Measurements from ENCODE around the gene PCSK5. TPM values are rescaled to one million over a fixed set of nuclear protein-coding genes. Genes with fewer than 3 reads are reported as not detected.

PCSK5 gene
- total and polyA plus RNA-seq, 2 donors (not counting 1 experiment from before 2014, with no cell fraction given) = 0.09 TPM; not detected in 1

DNA sequence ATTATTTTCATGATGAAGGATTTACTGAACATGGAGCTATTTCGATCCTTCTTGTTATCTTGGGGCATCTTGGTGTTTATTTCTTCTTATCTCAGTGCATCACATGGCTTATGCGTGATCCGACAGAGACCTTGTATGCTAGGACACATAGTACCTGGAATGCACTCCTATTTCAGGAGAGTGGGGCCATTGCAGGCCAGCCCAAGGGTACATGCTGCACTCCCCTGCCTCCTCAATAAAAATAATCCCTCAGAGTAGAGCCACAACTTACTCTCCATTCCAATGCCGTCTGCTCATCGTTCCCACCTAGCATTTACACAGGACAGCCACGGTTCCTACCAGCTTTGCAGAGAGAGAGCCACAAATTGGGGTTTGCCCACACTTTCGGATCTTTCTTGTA, 43.5 kb downstream of the PCSK5 start:
- Histone ChIP-seq H2AFZ (ENCODE audit: insufficient read depth, low read depth, low read length, poor library complexity, severe bottlenecking) (no peak overlapping the region), H3K27me3 (replicated peaks in 1 of 4; ENCODE audit: control extremely low read depth in 1 of 4, control insufficient read depth in 3 of 4, insufficient read depth in 4 of 4, low read length in 3 of 4) (no peaks in the 10 kb centered on the region), H3K4me3 (ENCODE audit: control extremely low read depth in 1 of 5, extremely low read depth in 1 of 5, insufficient read depth in 1 of 5, low read depth in 2 of 5, low read length in 4 of 5) (no peak overlapping the region), H3K36me3 (replicated peaks in 1 of 2; ENCODE audit: control extremely low read depth in 1 of 2, control insufficient read depth in 1 of 2, extremely low read depth in 1 of 2, insufficient read depth in 2 of 2, low read length in 1 of 2) (no peaks in the 10 kb centered on the region), H3K9me3 (ENCODE audit: control extremely low read depth in 1 of 3, control insufficient read depth in 2 of 3, insufficient read depth in 1 of 3, low read length in 2 of 3) (no peaks in the 10 kb centered on the region), H3K4me2 (replicated peaks; ENCODE audit: low read depth, low read length, poor library complexity, severe bottlenecking) (no peak overlapping the region), H3K79me2 (ENCODE audit: control insufficient read depth, insufficient read depth, low read length) (no peaks in the 10 kb centered on the region), H3K4me1 (ENCODE audit: control insufficient read depth in 2 of 2, insufficient read depth in 2 of 2, low read length in 2 of 2) (no peaks in the 10 kb centered on the region), H3K9ac (ENCODE audit: low read length) (no peak overlapping the region), H3K27ac (ENCODE audit: low read length in 2 of 2) (no peak overlapping the region), H4K20me1 (ENCODE audit: control insufficient read depth, insufficient read depth, low read length, poor library complexity, severe bottlenecking) (no peaks in the 10 kb centered on the region)
- no peak for DNase-seq
- ChIA-PET CTCF (no interaction called here), POLR2A (no interaction called here)
- peaks cover 7% of the 10 kb centered on the region for H3K27me3 Mint-ChIP-seq
- H3K9me3 Mint-ChIP-seq (ENCODE audit: insufficient read depth) = peaks cover 2% of the 10 kb centered on the region
- 99% methylated on average over 6 of the region's 7 CpGs for WGBS (ENCODE audit: insufficient coverage)
- H3K4me1 Mint-ChIP-seq = no peaks in the 10 kb centered on the region
- TF ChIP-seq EZH2 (IDR thresholded peaks at IDR 0.05; ENCODE audit: borderline replicate concordance, insufficient read depth, low read depth, low read length, poor library complexity, severe bottlenecking) = no peak
- no peak for ATAC-seq (ENCODE audit: low read depth)
- no peak overlapping the region for H3K4me3 Mint-ChIP-seq
- H3K27ac Mint-ChIP-seq = no peak overlapping the region
- intact Hi-C loops (cut with micrococcal nuclease) = no loop called here

GRCh38 chr9:75935591-75935990, 45.1 kb downstream of the PCSK5 start:
- DNase-seq (no peak), ATAC-seq (ENCODE audit: low read depth) (no peak)
- H3K79me2 ChIP-seq (ENCODE audit: control insufficient read depth, insufficient read depth, low read length) = no peaks in the 10 kb centered on the region
- H3K27ac ChIP-seq (ENCODE audit: low read length in 2 of 2) = no peak overlapping the region
- H3K27me3 ChIP-seq (replicated peaks in 1 of 4; ENCODE audit: control extremely low read depth in 1 of 4, control insufficient read depth in 3 of 4, insufficient read depth in 4 of 4, low read length in 3 of 4) = no peaks in the 10 kb centered on the region
- no peak overlapping the region for H3K4me3 Mint-ChIP-seq
- no peak overlapping the region for H3K4me2 ChIP-seq (replicated peaks; ENCODE audit: low read depth, low read length, poor library complexity, severe bottlenecking)
- POLR2A ChIA-PET = no interaction called here
- no peaks in the 10 kb centered on the region for H3K36me3 ChIP-seq (replicated peaks in 1 of 2; ENCODE audit: control extremely low read depth in 1 of 2, control insufficient read depth in 1 of 2, extremely low read depth in 1 of 2, insufficient read depth in 2 of 2, low read length in 1 of 2)
- H3K4me1 ChIP-seq (ENCODE audit: control insufficient read depth in 2 of 2, insufficient read depth in 2 of 2, low read length in 2 of 2) = no peaks in the 10 kb centered on the region
- no peaks in the 10 kb centered on the region for H3K9me3 ChIP-seq (ENCODE audit: control extremely low read depth in 1 of 3, control insufficient read depth in 2 of 3, insufficient read depth in 1 of 3, low read length in 2 of 3)
- H4K20me1 ChIP-seq (ENCODE audit: control insufficient read depth, insufficient read depth, low read length, poor library complexity, severe bottlenecking) = no peaks in the 10 kb centered on the region
- no peak overlapping the region for H3K9ac ChIP-seq (ENCODE audit: low read length)
- no peak overlapping the region for H3K27ac Mint-ChIP-seq
- H3K9me3 Mint-ChIP-seq (ENCODE audit: insufficient read depth) = peaks cover 2% of the 10 kb centered on the region
- H3K4me3 ChIP-seq (ENCODE audit: control extremely low read depth in 1 of 5, extremely low read depth in 1 of 5, insufficient read depth in 1 of 5, low read depth in 2 of 5, low read length in 4 of 5) = no peak overlapping the region
- CTCF ChIA-PET = no interaction called here
- no peaks in the 10 kb centered on the region for H3K4me1 Mint-ChIP-seq
- no CpG with 5 or more reads among the region's 2 CpGs for WGBS (ENCODE audit: insufficient coverage)
- H2AFZ ChIP-seq (ENCODE audit: insufficient read depth, low read depth, low read length, poor library complexity, severe bottlenecking) = no peak overlapping the region
- no peaks in the 10 kb centered on the region for H3K27me3 Mint-ChIP-seq
- intact Hi-C loops (cut with micrococcal nuclease) = no loop called here
- TF ChIP-seq EZH2 (IDR thresholded peaks at IDR 0.05; ENCODE audit: borderline replicate concordance, insufficient read depth, low read depth, low read length, poor library complexity, severe bottlenecking) (no peak), CTCF (IDR thresholded peaks at IDR 0.05) (no peak)
